IMR-90 (cell line): Measurements from ENCODE around the gene AP1M2. TPM values are rescaled to one million over a fixed set of nuclear protein-coding genes. Genes with fewer than 3 reads are reported as not detected.

Experiments used
- ATAC-seq: fragments of 200-7000 bp; cut with Tn5 transposase; 2 replicates; pipeline ENCODE4 v1.9.1; 2020; ENCODE audit warnings: low read depth, mild to moderate bottlenecking, moderate library complexity
- BruUV-seq: library from RNA; stranded (reverse); fragments of 400-500 nt; replicated peaks from 2 replicates; lab custom pipeline; 2021; lab: Mats Ljungman, UMichigan
- CTCF ChIA-PET: fragments of 300-600 bp; formaldehyde crosslinking; extraction: SDS; loops from one replicate; lab custom pipeline; 2021; ENCODE audit warnings: antibody characterized with exemption; lab: Yijun Ruan, JAX
- POLR2A ChIA-PET: fragments of 300-600 bp; sonication (Branson Sonifier 250); formaldehyde crosslinking; loops from one replicate; lab custom pipeline; 2022; ENCODE audit warnings: antibody characterized with exemption; ENCODE audit not compliant: unreplicated experiment; lab: Charles Lee
- DNase-seq: peaks from one replicate; pipeline ENCODE4 v3.0.0; 2013
- H2AFZ ChIP-seq: replicated peaks from 2 replicates; pipeline ENCODE3; 2013; ENCODE audit warnings: low read length, mild to moderate bottlenecking; ENCODE audit not compliant: poor library complexity
- H2AK5ac ChIP-seq: 2 replicates; pipeline ENCODE4 v1.6.1; 2013; ENCODE audit warnings: low read depth, low read length, inconsistent platforms
- H2AK9ac ChIP-seq: replicated peaks from 2 replicates; pipeline ENCODE3; 2013; ENCODE audit warnings: mild to moderate bottlenecking, low read depth, low read length, moderate library complexity; ENCODE audit not compliant: poor library complexity
- H2BK120ac ChIP-seq: 2 replicates; pipeline ENCODE4 v1.6.1; 2013; ENCODE audit warnings: low read depth, low read length, inconsistent platforms
- H2BK15ac ChIP-seq: 3 replicates; pipeline ENCODE4 v1.6.1; 2013; ENCODE audit warnings: low read depth, low read length, inconsistent platforms
- H2BK20ac ChIP-seq: 2 replicates; pipeline ENCODE4 v1.6.1; 2013; ENCODE audit warnings: low read depth, mild to moderate bottlenecking, inconsistent platforms, low read length, moderate library complexity
- H2BK5ac ChIP-seq: 2 replicates; pipeline ENCODE4 v1.6.1; 2013; ENCODE audit warnings: mild to moderate bottlenecking, low read depth, low read length, inconsistent platforms; ENCODE audit not compliant: poor library complexity, severe bottlenecking
- H3K14ac ChIP-seq: replicated peaks from 2 replicates; pipeline ENCODE4 v1.6.1; 2013; ENCODE audit warnings: low read depth, low read length, inconsistent platforms
- H3K18ac ChIP-seq: 2 replicates; pipeline ENCODE4 v1.6.1; 2013; ENCODE audit warnings: low read depth, low read length, control low read depth
- H3K23ac ChIP-seq: 2 replicates; pipeline ENCODE4 v1.6.1; 2013; ENCODE audit warnings: low read depth, low read length, inconsistent platforms
- H3K27ac ChIP-seq: 2 replicates; pipeline ENCODE4 v1.5.1; 2013; ENCODE audit warnings: mild to moderate bottlenecking, control low read depth, low read length; ENCODE audit not compliant: insufficient read depth
- H3K27me3 ChIP-seq: 2 replicates; pipeline ENCODE4 v1.6.1; 2013; ENCODE audit warnings: low read length; ENCODE audit not compliant: control insufficient read depth, insufficient read depth
- H3K36me3 ChIP-seq: 2 replicates; pipeline ENCODE4 v1.6.1; 2013; ENCODE audit warnings: low read length, mixed read lengths; ENCODE audit not compliant: control insufficient read depth, insufficient read depth
- H3K4ac ChIP-seq: 2 replicates; pipeline ENCODE4 v1.6.1; 2013; ENCODE audit warnings: low read depth, low read length, inconsistent platforms
- H3K4me1 ChIP-seq: 2 replicates; pipeline ENCODE4 v1.6.1; 2013; ENCODE audit warnings: low read length, mixed read lengths; ENCODE audit not compliant: control insufficient read depth, insufficient read depth
- H3K4me2 ChIP-seq: 2 replicates; pipeline ENCODE4 v1.6.1; 2013; ENCODE audit warnings: low read depth, mild to moderate bottlenecking, control low read depth, low read length, moderate library complexity
- H3K4me3 ChIP-seq: 2 replicates; pipeline ENCODE4 v1.5.1; 2013; ENCODE audit warnings: low read depth, mild to moderate bottlenecking, control low read depth, low read length, moderate library complexity; ENCODE audit not compliant: insufficient read depth
- H3K56ac ChIP-seq: 2 replicates; pipeline ENCODE4 v1.6.1; 2013; ENCODE audit warnings: low read length, inconsistent platforms; ENCODE audit not compliant: insufficient read depth; ENCODE audit errors: extremely low read depth
- H3K79me1 ChIP-seq, 2 experiments: 2 replicates each; pipeline ENCODE4 v1.6.1; 2013; ENCODE audit warnings: low read length in 2 of 2, inconsistent platforms in 1 of 2, low read depth in 1 of 2
- H3K9ac ChIP-seq: 2 replicates; pipeline ENCODE4 v1.6.1; 2013; ENCODE audit warnings: low read depth, low read length, control low read depth
- H3K9me1 ChIP-seq: 2 replicates; pipeline ENCODE4 v1.6.1; 2013; ENCODE audit warnings: low read length, inconsistent platforms; ENCODE audit not compliant: insufficient read depth
- H3K9me3 ChIP-seq: 2 replicates; pipeline ENCODE4 v1.6.1; 2013; ENCODE audit warnings: low read length; ENCODE audit not compliant: control insufficient read depth, insufficient read depth
- H4K20me1 ChIP-seq: 2 replicates; pipeline ENCODE4 v1.6.1; 2013; ENCODE audit warnings: low read length, inconsistent platforms; ENCODE audit not compliant: insufficient read depth
- H4K5ac ChIP-seq: 2 replicates; pipeline ENCODE4 v1.6.1; 2013; ENCODE audit warnings: mild to moderate bottlenecking, low read depth, low read length, control low read depth
- H4K8ac ChIP-seq, 2 experiments: 2 replicates each; pipeline ENCODE4 v1.6.1; 2013; ENCODE audit warnings: low read depth in 2 of 2, low read length in 2 of 2, control low read depth in 1 of 2, inconsistent platforms in 1 of 2
- H4K91ac ChIP-seq: 2 replicates; pipeline ENCODE4 v1.6.1; 2013; ENCODE audit warnings: low read depth, low read length, inconsistent platforms; ENCODE audit not compliant: insufficient read depth
- BHLHE40 ChIP-seq: fragments of 150-350 bp; IDR thresholded peaks from 2 replicates; pipeline ENCODE4 v1.6.1; 2016; ENCODE audit warnings: mild to moderate bottlenecking, low read depth, low read length
- CEBPB ChIP-seq: IDR thresholded peaks from 2 replicates; pipeline ENCODE4 v1.6.1; 2012; ENCODE audit warnings: low read depth, low read length, improper control_type of control experiment
- CHD1 ChIP-seq: IDR thresholded peaks from 2 replicates; pipeline ENCODE4 v1.6.1; 2012; ENCODE audit warnings: low read depth, low read length, improper control_type of control experiment
- CTCF ChIP-seq: conservative IDR thresholded peaks from 2 replicates; pipeline ENCODE4 v1.5.1; 2012; ENCODE audit warnings: mild to moderate bottlenecking, low read depth, low read length, improper control_type of control experiment
- FOS ChIP-seq: fragments of 150-350 bp; IDR thresholded peaks from 2 replicates; pipeline ENCODE4 v1.6.1; 2016; ENCODE audit warnings: low read depth, low read length
- MAFK ChIP-seq: IDR thresholded peaks from 2 replicates; pipeline ENCODE4 v1.6.1; 2012; ENCODE audit warnings: low read depth, low read length, improper control_type of control experiment
- MAZ ChIP-seq: IDR thresholded peaks from 2 replicates; pipeline ENCODE4 v1.6.1; 2012; ENCODE audit warnings: low read depth, mild to moderate bottlenecking, low read length, improper control_type of control experiment, moderate library complexity, borderline replicate concordance
- MXI1 ChIP-seq: IDR thresholded peaks from 2 replicates; pipeline ENCODE4 v1.6.1; 2012; ENCODE audit warnings: low read depth, mild to moderate bottlenecking, low read length, moderate library complexity, borderline replicate concordance
- NFE2L2 ChIP-seq: fragments of 150-350 bp; IDR thresholded peaks from 2 replicates; pipeline ENCODE4 v1.6.1; 2016; ENCODE audit warnings: low read depth, mild to moderate bottlenecking, low read length
- POLR2A ChIP-seq: IDR thresholded peaks from 2 replicates; pipeline ENCODE4 v1.6.1; 2012; ENCODE audit warnings: mild to moderate bottlenecking, low read depth, low read length
- RCOR1 ChIP-seq: IDR thresholded peaks from 2 replicates; pipeline ENCODE4 v1.6.1; 2012; ENCODE audit warnings: mild to moderate bottlenecking, low read length, improper control_type of control experiment; ENCODE audit not compliant: insufficient replicate concordance
- RFX5 ChIP-seq: IDR thresholded peaks from 2 replicates; pipeline ENCODE4 v1.8.0; 2012; ENCODE audit warnings: low read depth, mild to moderate bottlenecking, low read length, moderate library complexity
- SMC3 ChIP-seq: fragments of 150-350 bp; IDR thresholded peaks from 2 replicates; pipeline ENCODE4 v1.6.1; 2016; ENCODE audit warnings: low read depth, mild to moderate bottlenecking, antibody characterized with exemption, low read length, moderate library complexity
- WGBS, 2 experiments: methylation state at CpG; one replicate each; pipeline versions ENCODE4 v1.1.5 to v1.1.7; 2013; ENCODE audit warnings: missing lambda C conversion rate in 2 of 2; ENCODE audit not compliant: insufficient read length in 1 of 2; ENCODE audit errors: extremely low coverage in 2 of 2; 5-methylcytosine and 5-hydroxymethylcytosine counted together
- dilution Hi-C: fragments of 300-500 bp; cut with HindIII; formaldehyde crosslinking; loops from one replicate; pipeline ENCODE4 v1.14.3; 2018; ENCODE audit warnings: low sequenced_read_pairs; ENCODE audit not compliant: unreplicated experiment
- in situ Hi-C: fragments of 300-500 bp; cut with MboI; formaldehyde crosslinking; loops from 3 replicates; pipeline ENCODE4 v1.14.3; 2019; ENCODE audit warnings: low sequenced_read_pairs, inconsistent platforms, mixed read lengths
- intact Hi-C: fragments of 100-400 bp; cut with micrococcal nuclease; formaldehyde crosslinking; loops from 2 replicates; pipeline ENCODE4 v1.10.0; 2022
- polyA plus RNA-seq, 3 experiments: library from polyadenylated mRNA; depleted of rRNA; stranded (reverse); fragments of >200 nt; gene quantifications; 2 replicates each; pipeline ENCODE4 v1.2.3, GENCODE V29; 2012; ENCODE audit warnings: low replicate concordance in 1 of 3
- total RNA-seq: library from RNA; depleted of rRNA; stranded (reverse); fragments of >200 nt; gene quantifications from 2 replicates; pipeline ENCODE4 v1.2.3, GENCODE V29; 2012
- TF ChIP-seq, protein P1 (sequence below): fragments of 150-350 bp; IDR thresholded peaks from 2 replicates; pipeline ENCODE4 v1.6.1; 2016; ENCODE audit warnings: low read depth, mild to moderate bottlenecking, low read length, moderate library complexity, borderline replicate concordance
- TF ChIP-seq, protein P2 (sequence below): fragments of 150-350 bp; IDR thresholded peaks from 2 replicates; pipeline ENCODE4 v1.6.1; 2017; ENCODE audit warnings: mild to moderate bottlenecking, antibody characterized with exemption, low read length, low read depth

Gene AP1M2
- total and polyA plus RNA-seq, 2 of the 4 experiments (the other 2 are of a cell fraction), result 0.17 TPM; not detected in 1

GRCh38 chr19:10603873-10604459, 16.9 kb upstream of the AP1M2 start:
- no CpG with 5 or more reads among the region's 9 CpGs for WGBS, 2 experiments
- in situ Hi-C loops (no loop called here), intact Hi-C loops (no loop called here), dilution Hi-C loops (no loop called here)
- Histone ChIP-seq H3K27ac (no peak overlapping the region), H2AFZ (peak overlapping the region; percentile 14), H3K9ac (0 out of 2 replicates have a peak overlapping the region, but pooled peaks have one; percentile 84), H2BK5ac (no peak overlapping the region), H4K8ac (peak overlapping the region in 1 of 2 experiments; percentile 94; a peak in 2 of 4 replicates), H2BK20ac (no peak overlapping the region), H3K36me3 (peaks cover 1% of the 10 kb centered on the region; the same call in 1 of the 2 replicates), H3K4me2 (peak overlapping the region; percentile 78), H3K9me1 (peaks cover 15% of the 10 kb centered on the region), H2AK9ac (peak overlapping the region; percentile 98), H3K18ac (no peak overlapping the region), H3K4ac (peak overlapping the region; percentile 99), H3K4me3 (peak overlapping the region; percentile 90), H3K23ac (peak overlapping the region; percentile 97; the same call in 1 of the 2 replicates), H4K5ac (peak overlapping the region; percentile 88; the same call in 1 of the 2 replicates), H4K20me1 (peaks cover 13% of the 10 kb centered on the region), H3K56ac (peak overlapping the region; percentile 10; the same call in 1 of the 2 replicates), H3K4me1 (peaks cover 10% of the 10 kb centered on the region), H2BK15ac (peak overlapping the region; percentile 55; the same call in 1 of the 3 replicates), H4K91ac (peak overlapping the region; percentile 96), H3K14ac (peak overlapping the region; percentile 99; the same call in 1 of the 2 replicates), H2AK5ac (peak overlapping the region; percentile 55; the same call in 1 of the 2 replicates), H2BK120ac (no peak overlapping the region), H3K79me1 (peaks cover 12 to 52% of the 10 kb centered on the region in 2 experiments; a peak in 3 of 4 replicates), H3K9me3 (no peaks in the 10 kb centered on the region; the same call in 1 of the 2 replicates), H3K27me3 (no peaks in the 10 kb centered on the region)
- no TSS peak for BruUV-seq
- TF ChIP-seq FOS (no peak), POLR2A (no peak), CEBPB (no peak), CHD1 (no peak), MAZ (no peak), NFE2L2 (no peak), CTCF (no peak), BHLHE40 (no peak), RFX5 (no peak), SMC3 (no peak), MAFK (no peak), MXI1 (no peak), RCOR1 (no peak)
- TF ChIP-seq, protein P1, sequence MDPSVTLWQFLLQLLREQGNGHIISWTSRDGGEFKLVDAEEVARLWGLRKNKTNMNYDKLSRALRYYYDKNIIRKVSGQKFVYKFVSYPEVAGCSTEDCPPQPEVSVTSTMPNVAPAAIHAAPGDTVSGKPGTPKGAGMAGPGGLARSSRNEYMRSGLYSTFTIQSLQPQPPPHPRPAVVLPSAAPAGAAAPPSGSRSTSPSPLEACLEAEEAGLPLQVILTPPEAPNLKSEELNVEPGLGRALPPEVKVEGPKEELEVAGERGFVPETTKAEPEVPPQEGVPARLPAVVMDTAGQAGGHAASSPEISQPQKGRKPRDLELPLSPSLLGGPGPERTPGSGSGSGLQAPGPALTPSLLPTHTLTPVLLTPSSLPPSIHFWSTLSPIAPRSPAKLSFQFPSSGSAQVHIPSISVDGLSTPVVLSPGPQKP, result no peak
- TF ChIP-seq, protein P2, sequence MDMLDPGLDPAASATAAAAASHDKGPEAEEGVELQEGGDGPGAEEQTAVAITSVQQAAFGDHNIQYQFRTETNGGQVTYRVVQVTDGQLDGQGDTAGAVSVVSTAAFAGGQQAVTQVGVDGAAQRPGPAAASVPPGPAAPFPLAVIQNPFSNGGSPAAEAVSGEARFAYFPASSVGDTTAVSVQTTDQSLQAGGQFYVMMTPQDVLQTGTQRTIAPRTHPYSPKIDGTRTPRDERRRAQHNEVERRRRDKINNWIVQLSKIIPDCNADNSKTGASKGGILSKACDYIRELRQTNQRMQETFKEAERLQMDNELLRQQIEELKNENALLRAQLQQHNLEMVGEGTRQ, result no peak
- ChIA-PET CTCF (interaction anchor here (0.6 kb wide), 1 partner anchor 32 kb away, joined by 4 read pairs; no protein-coding TSS in a partner anchor), POLR2A (no interaction called here)
- no peak for DNase-seq
- ATAC-seq, result no peak
